ENCODE data around the gene FOXA2.
"Not testable (repeated sequence)": the region's sequence is repeated elsewhere in the genome, so short reads cannot be mapped to it uniquely, and the experiment has no call there.

FOXA2 gene

DNA sequence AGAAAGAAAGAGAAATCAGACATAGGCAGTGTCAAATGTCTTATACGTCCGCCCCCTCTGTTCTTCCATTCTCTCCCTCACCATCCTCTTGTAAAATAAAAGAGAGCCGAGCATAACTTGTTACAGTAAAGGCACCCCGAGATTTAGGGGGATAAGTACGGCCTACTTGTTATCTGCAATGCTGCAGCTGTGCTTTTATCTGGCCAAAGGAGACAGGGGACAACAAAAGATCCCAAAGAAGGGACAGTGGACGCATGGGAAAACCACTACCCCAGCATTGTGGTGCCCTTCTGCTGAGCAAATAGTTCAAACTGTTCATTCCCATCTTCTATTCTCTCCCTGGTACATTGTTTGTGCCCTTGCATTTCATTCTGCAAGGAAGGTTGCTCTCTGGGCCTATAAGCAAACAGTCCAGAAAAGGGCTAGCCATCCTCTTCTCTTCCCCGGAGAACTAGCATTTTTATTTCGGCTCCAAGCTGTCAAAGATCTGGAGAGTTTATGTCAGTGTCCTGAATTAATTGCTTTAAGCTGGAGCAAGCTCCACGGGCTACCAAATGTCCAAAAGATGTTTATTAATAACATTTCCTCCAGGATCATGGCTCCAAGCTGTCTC is 22.3 kb downstream of the FOXA2 start:
- FAIRE-seq (no peak), DNase-seq (ENCODE audit: insufficient read length, low spot score) (no peak)
- TF ChIP-seq PAX5 (IDR thresholded peaks at IDR 0.05; ENCODE audit: insufficient read depth, low read length, severe bottlenecking): no peak
- no peak for TF ChIP-seq TAF1 (IDR thresholded peaks at IDR 0.05; ENCODE audit: low read depth, low read length)
- TF ChIP-seq POLR2AphosphoS5 (IDR thresholded peaks at IDR 0.05; ENCODE audit: low read depth, low read length): no peak
- no peak for TF ChIP-seq SPI1 (IDR thresholded peaks at IDR 0.05; ENCODE audit: low read depth, low read length)
- TF ChIP-seq POLR2A (IDR thresholded peaks at IDR 0.05; ENCODE audit: low read depth, low read length): no peak
- no peak for TF ChIP-seq POU2F2 (IDR thresholded peaks at IDR 0.05; ENCODE audit: low read depth, low read length)

DNA sequence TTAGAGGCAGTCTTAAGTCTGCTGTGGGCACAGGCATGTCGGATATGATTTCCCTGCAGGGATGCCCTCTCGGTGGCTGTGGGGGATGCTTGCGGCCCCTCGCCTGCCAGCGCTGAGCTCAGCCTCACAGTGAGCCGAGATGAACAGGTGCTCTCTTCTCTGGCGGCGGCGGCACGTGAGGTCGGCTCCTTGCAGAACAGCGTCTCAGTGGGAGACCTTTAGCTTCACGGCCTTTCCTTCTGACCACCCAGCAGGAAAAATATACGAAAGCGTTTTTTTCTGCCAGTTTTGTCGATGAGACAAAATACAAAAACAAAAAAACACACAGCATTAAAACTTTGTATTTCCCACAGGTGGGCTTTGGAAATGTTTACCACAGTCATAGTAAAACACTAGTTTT is 23.6 kb downstream of the FOXA2 start:
- DNase-seq (ENCODE audit: insufficient read length, low spot score): no peak
- TF ChIP-seq PAX5 (IDR thresholded peaks at IDR 0.05; ENCODE audit: insufficient read depth, low read length, severe bottlenecking) (no peak), TAF1 (IDR thresholded peaks at IDR 0.05; ENCODE audit: low read depth, low read length) (no peak)
- no peak for FAIRE-seq

DNA sequence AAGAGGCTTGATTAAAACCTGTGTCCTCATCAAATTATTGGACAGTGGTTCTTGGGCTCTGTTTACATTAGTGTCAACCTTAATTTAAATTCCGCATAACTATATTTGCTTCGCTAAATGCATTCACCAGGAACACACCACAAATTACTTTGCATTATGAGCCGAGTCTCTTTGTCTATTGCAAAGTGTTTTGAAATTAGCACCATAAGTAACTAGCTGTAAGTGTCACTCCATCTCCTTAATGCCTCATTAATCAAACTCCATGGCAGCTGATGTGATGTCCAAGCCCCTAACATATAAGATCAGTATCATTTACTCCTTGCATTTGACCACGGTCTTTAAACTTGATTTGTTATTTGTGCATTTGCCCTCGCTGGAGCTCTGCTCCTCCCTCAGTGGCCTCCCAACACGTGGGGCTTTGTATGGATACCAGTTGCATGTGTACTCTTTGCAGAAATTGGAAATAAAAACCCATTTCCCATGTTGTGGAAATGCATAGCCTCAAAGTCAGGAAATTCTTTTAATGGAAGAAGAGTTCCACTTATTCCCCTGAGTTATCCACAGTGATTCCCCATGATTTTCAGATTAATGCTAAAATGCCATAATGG is 24.6 kb downstream of the FOXA2 start:
- DNase-seq (ENCODE audit: insufficient read length, low spot score): no peak
- no peak for FAIRE-seq
- TF ChIP-seq TAF1 (IDR thresholded peaks at IDR 0.05; ENCODE audit: low read depth, low read length): no peak
- TF ChIP-seq POLR2A (IDR thresholded peaks at IDR 0.05; ENCODE audit: low read depth, low read length): no peak
- no peak for TF ChIP-seq SPI1 (IDR thresholded peaks at IDR 0.05; ENCODE audit: low read depth, low read length)
- no peak for TF ChIP-seq PAX5 (IDR thresholded peaks at IDR 0.05; ENCODE audit: insufficient read depth, low read length, severe bottlenecking)
- TF ChIP-seq POU2F2 (IDR thresholded peaks at IDR 0.05; ENCODE audit: low read depth, low read length): no peak
- no peak for TF ChIP-seq POLR2AphosphoS5 (IDR thresholded peaks at IDR 0.05; ENCODE audit: low read depth, low read length)

DNA sequence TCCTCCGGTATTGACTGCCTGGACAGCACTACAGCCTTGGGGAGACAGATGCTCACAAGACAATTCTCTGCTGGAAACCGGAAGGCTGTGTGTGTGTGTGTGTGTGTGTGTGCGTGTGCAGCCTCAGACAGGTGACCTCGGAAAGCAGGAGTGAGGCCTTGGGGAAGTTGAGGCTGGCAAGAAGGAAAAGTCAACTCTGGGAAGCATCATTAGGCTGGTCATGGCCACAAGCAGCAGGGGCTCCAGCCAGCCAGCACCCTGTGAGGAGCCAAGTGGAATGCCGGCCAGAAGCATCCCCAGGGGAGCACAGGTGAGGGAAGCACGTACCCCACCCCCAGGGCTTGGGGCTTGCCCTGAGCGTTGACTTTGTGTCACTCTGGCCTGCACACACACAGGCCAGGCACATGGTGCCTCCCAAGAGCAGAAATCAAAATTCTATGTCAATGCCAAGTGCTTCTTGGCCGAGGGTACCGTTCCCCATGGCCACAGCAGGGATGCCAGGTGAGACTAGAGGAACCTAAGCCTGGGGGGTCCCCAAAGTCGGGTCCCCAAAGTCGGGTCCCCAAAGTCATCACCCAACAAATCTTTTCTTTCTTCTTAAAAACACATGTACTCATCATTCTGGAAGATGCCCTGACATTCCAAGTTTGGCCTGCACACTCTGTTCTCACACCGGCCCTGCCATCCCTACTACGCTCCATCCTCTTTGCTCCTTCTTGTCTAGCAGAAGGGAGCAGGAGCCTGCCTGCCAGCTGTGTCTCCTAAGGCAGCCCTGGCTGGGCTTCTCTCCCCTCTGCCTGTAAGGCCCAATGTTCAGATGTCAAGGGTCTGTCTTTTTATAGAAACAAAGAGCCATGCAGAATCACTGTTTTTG is 26.7 kb downstream of the FOXA2 start:
- TF ChIP-seq POLR2AphosphoS5 (IDR thresholded peaks at IDR 0.05; ENCODE audit: low read depth, low read length): no peak
- TF ChIP-seq SPI1 (IDR thresholded peaks at IDR 0.05; ENCODE audit: low read depth, low read length): no peak
- no peak for TF ChIP-seq POLR2A (IDR thresholded peaks at IDR 0.05; ENCODE audit: low read depth, low read length)
- TF ChIP-seq PAX5 (IDR thresholded peaks at IDR 0.05; ENCODE audit: insufficient read depth, low read length, severe bottlenecking): no peak
- no peak for TF ChIP-seq TAF1 (IDR thresholded peaks at IDR 0.05; ENCODE audit: low read depth, low read length)
- TF ChIP-seq POU2F2 (IDR thresholded peaks at IDR 0.05; ENCODE audit: low read depth, low read length): no peak
- no peak for FAIRE-seq
- DNase-seq (ENCODE audit: insufficient read length, low spot score): no peak

DNA sequence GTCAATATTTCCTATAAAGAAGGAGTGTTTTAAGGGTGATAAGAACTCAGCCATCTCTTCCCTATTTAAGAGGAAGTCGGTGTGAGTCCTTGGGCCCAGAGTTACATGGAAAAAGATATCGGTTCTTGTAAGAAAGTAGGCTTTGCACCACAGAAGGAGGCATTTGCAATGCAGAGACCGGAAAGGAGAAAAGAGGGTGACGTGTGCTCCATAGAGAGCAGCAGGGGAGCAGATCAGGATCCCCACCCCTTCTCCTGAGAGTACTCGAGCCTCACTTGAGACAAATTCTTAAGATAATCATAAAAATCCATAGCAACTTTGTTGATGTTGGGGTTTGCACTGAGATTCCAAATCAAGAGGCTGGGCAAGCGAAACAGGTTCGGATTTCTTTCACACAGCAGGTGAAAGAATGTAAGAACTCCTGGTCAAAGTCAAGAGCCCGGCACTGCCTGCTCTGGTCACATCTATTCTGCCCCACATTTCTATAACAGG is 27.8 kb downstream of the FOXA2 start:
- DNase-seq (ENCODE audit: insufficient read length, low spot score) (no peak), FAIRE-seq (no peak)
- no peak for TF ChIP-seq SPI1 (IDR thresholded peaks at IDR 0.05; ENCODE audit: low read depth, low read length)
- no peak for TF ChIP-seq TAF1 (IDR thresholded peaks at IDR 0.05; ENCODE audit: low read depth, low read length)
- TF ChIP-seq PAX5 (IDR thresholded peaks at IDR 0.05; ENCODE audit: insufficient read depth, low read length, severe bottlenecking): no peak
- no peak for TF ChIP-seq POLR2A (IDR thresholded peaks at IDR 0.05; ENCODE audit: low read depth, low read length)
- no peak for TF ChIP-seq POU2F2 (IDR thresholded peaks at IDR 0.05; ENCODE audit: low read depth, low read length)
- no peak for TF ChIP-seq POLR2AphosphoS5 (IDR thresholded peaks at IDR 0.05; ENCODE audit: low read depth, low read length)

DNA sequence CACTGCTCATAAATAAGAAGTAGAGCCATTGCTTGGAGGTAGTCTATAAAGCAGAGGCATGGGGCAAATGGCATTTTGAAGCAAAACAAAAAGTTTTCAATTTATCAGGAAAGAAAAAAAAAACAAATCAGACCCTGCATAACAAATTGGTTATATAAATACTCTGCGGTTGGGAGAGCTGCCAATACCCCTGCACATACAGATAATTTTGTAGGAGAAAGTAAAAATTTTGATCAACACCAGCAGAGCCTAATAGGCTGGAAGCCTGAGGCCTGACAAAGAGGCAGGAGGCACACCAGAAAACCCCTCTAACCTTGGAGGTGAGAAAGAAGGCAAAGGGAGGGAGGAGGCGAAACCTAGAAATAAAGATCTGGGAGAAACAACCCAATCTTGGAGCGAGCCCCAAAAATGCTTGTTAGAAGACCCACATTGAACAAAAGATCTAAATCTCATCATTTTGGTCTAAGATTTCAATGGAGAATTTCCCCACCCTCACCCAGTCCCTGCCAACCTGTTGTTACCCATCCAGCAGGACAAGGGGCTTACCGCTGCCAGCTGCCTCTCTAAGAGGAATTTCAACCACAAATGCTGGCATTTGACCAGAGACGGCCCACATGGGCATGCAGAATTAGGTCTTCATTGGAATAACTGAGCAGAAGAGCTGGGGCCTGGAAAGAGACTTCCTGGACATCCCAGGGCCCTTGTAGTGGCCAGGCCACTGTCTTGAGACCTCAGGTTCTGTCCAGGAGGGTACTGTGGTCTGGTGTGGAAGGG is 28.4 kb downstream of the FOXA2 start:
- TF ChIP-seq TAF1 (IDR thresholded peaks at IDR 0.05; ENCODE audit: low read depth, low read length): no peak
- no peak for TF ChIP-seq POLR2A (IDR thresholded peaks at IDR 0.05; ENCODE audit: low read depth, low read length)
- TF ChIP-seq POLR2AphosphoS5 (IDR thresholded peaks at IDR 0.05; ENCODE audit: low read depth, low read length): no peak
- TF ChIP-seq SPI1 (IDR thresholded peaks at IDR 0.05; ENCODE audit: low read depth, low read length): no peak
- TF ChIP-seq PAX5 (IDR thresholded peaks at IDR 0.05; ENCODE audit: insufficient read depth, low read length, severe bottlenecking): no peak
- TF ChIP-seq POU2F2 (IDR thresholded peaks at IDR 0.05; ENCODE audit: low read depth, low read length): no peak
- DNase-seq (ENCODE audit: insufficient read length, low spot score) (no peak), FAIRE-seq (no peak)

DNA sequence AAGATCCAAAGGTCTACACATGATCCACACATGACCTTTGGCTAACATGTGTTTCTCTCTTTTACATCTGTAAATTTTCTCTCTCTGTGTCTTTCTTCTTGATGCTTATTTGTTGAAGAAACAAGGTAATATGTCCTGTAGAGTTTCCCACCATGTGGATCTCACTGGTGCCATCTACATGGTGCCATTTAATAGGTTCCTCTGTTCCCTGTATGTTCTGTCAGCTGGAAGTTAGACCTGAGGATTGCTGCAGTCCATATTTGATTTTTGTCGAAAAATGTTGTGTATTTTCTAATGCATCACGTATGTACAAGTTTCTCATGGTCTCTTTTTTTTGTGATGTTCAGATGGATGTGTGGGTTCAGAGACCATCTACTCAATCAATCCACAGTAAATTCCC is 30.0 kb downstream of the FOXA2 start:
- FAIRE-seq (no peak), DNase-seq (ENCODE audit: insufficient read length, low spot score) (no peak)
- TF ChIP-seq POLR2AphosphoS5 (IDR thresholded peaks at IDR 0.05; ENCODE audit: low read depth, low read length): no peak
- no peak for TF ChIP-seq PAX5 (IDR thresholded peaks at IDR 0.05; ENCODE audit: insufficient read depth, low read length, severe bottlenecking)
- TF ChIP-seq TAF1 (IDR thresholded peaks at IDR 0.05; ENCODE audit: low read depth, low read length): no peak
- TF ChIP-seq POLR2A (IDR thresholded peaks at IDR 0.05; ENCODE audit: low read depth, low read length): no peak
- no peak for TF ChIP-seq SPI1 (IDR thresholded peaks at IDR 0.05; ENCODE audit: low read depth, low read length)
- no peak for TF ChIP-seq POU2F2 (IDR thresholded peaks at IDR 0.05; ENCODE audit: low read depth, low read length)

DNA sequence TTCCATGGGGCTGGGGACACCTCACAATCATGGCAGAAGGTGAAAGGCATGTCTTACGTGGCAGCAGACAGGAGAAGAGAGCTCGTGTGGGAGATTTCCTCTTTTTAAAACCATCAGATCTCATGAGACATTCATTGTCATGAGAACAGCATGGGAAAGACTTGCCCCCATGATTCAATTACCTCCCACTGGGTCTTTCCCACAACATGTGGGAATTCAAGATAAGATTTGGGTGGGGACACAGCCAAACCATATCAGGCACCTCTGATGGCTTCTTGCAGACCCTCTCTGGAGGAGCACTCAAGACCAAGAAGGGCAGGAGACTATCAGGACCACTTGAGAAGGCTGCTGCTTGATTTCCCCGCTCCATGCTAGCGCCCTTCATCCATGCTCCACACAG is 33.9 kb downstream of the FOXA2 start:
- DNase-seq (ENCODE audit: insufficient read length, low spot score); FAIRE-seq: not testable (repeated sequence)

DNA sequence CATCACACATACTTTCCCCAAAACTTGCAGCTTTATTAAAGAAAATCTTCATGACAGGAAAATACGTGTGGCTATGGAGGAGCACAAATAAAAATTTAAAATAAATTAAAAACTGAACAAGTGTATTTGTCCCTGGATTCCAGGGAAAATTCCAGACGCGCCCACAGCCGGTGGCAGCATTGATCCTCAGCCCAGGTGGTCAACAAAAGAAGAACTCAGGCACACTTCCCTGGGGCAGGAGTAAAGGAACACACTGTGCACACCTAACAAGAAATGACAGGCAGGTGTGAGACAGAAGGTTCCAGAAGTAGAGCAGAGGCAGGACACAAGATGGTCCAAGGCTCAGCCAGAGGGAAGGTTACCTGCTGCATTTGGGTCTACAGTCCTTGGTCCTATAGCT is 36.3 kb downstream of the FOXA2 start:
- DNase-seq (ENCODE audit: insufficient read length, low spot score) (no peak), FAIRE-seq (no peak)
- no peak for TF ChIP-seq PAX5 (IDR thresholded peaks at IDR 0.05; ENCODE audit: insufficient read depth, low read length, severe bottlenecking)
- no peak for TF ChIP-seq SPI1 (IDR thresholded peaks at IDR 0.05; ENCODE audit: low read depth, low read length)
- no peak for TF ChIP-seq TAF1 (IDR thresholded peaks at IDR 0.05; ENCODE audit: low read depth, low read length)
- no peak for TF ChIP-seq POLR2AphosphoS5 (IDR thresholded peaks at IDR 0.05; ENCODE audit: low read depth, low read length)
- TF ChIP-seq POU2F2 (IDR thresholded peaks at IDR 0.05; ENCODE audit: low read depth, low read length): no peak
- no peak for TF ChIP-seq POLR2A (IDR thresholded peaks at IDR 0.05; ENCODE audit: low read depth, low read length)

Data from GM12891 (cell line).